Chondrocyte (in vitro differentiated cells): ENCODE results near the gene CA12. TPM values are rescaled to one million over a fixed set of nuclear protein-coding genes. Genes with fewer than 3 reads are reported as not detected.

Experiments
- DNase-seq: peaks from one replicate; pipeline ENCODE4 v3.0.0; 2021; ENCODE audit warnings: mixed read lengths, low spot score
- H3K27ac Mint-ChIP-seq: one replicate; pipeline ENCODE4 v1.8.0; 2021; ENCODE audit warnings: mild to moderate bottlenecking, moderate library complexity, mixed read lengths; ENCODE audit not compliant: unreplicated experiment
- H3K27me3 Mint-ChIP-seq: 2 replicates; pipeline ENCODE4 v1.8.0; 2021; ENCODE audit warnings: low read depth, mixed read lengths
- H3K36me3 Mint-ChIP-seq: 2 replicates; pipeline ENCODE4 v1.8.0; 2021; ENCODE audit warnings: low read depth, mixed read lengths
- H3K4me1 Mint-ChIP-seq: 2 replicates; pipeline ENCODE4 v1.8.0; 2021; ENCODE audit warnings: low read depth, mild to moderate bottlenecking, mixed read lengths
- H3K4me3 Mint-ChIP-seq: one replicate; pipeline ENCODE4 v1.8.0; 2021; ENCODE audit warnings: mild to moderate bottlenecking, moderate library complexity, mixed read lengths; ENCODE audit not compliant: unreplicated experiment
- H3K9me3 Mint-ChIP-seq: 2 replicates; pipeline ENCODE4 v1.8.0; 2021; ENCODE audit warnings: low read depth, mixed read lengths
- CTCF ChIP-seq: fragments of 200-600 bp; sonication (generic); IDR thresholded peaks from 2 replicates; pipeline ENCODE4 v1.5.0; 2021; ENCODE audit warnings: antibody characterized with exemption, mild to moderate bottlenecking, moderate library complexity
- total RNA-seq: library from RNA; stranded (reverse); gene quantifications from 3 replicates; pipeline ENCODE4 v1.2.1, GENCODE V29; 2021

CA12 gene
- total RNA-seq, 1 donor from 2014 or later = 6.9 TPM

- Mint-ChIP-seq H3K4me1 (peaks cover 13% of the 10 kb centered on the region), H3K9me3 (no peaks in the 10 kb centered on the region), H3K27ac (peak overlapping the region; percentile 8), H3K4me3 (no peak overlapping the region), H3K27me3 (no peaks in the 10 kb centered on the region), H3K36me3 (peaks cover 40% of the 10 kb centered on the region)
- DNase-seq = no peak
- no peak for TF ChIP-seq CTCF
Observed at GRCh38 chr15:63301088-63301487, 80.6 kb downstream of the CA12 start.

- peaks cover 38% of the 10 kb centered on the region for H3K36me3 Mint-ChIP-seq
- H3K27ac Mint-ChIP-seq = no peak overlapping the region
- no peak for DNase-seq
- H3K4me3 Mint-ChIP-seq = no peak overlapping the region
- no peaks in the 10 kb centered on the region for H3K27me3 Mint-ChIP-seq
- H3K9me3 Mint-ChIP-seq = no peaks in the 10 kb centered on the region
- no peak for TF ChIP-seq CTCF
- peaks cover 13% of the 10 kb centered on the region for H3K4me1 Mint-ChIP-seq
Observed at GRCh38 chr15:63299943-63300575, 81.6 kb downstream of the CA12 start.

GRCh38 chr15:63296195-63296594 is 85.5 kb downstream of the CA12 start:
- Mint-ChIP-seq H3K27ac (no peak overlapping the region), H3K36me3 (peaks cover 26% of the 10 kb centered on the region), H3K9me3 (peaks cover 2% of the 10 kb centered on the region), H3K4me1 (peaks cover 28% of the 10 kb centered on the region), H3K4me3 (no peak overlapping the region), H3K27me3 (no peaks in the 10 kb centered on the region)
- TF ChIP-seq CTCF = no peak
- DNase-seq = no peak

GRCh38 chr15:63295341-63295740 is 86.3 kb downstream of the CA12 start:
- no peak for DNase-seq
- H3K4me3 Mint-ChIP-seq = no peak overlapping the region
- H3K36me3 Mint-ChIP-seq = peaks cover 24% of the 10 kb centered on the region
- no peak for TF ChIP-seq CTCF
- peaks cover 29% of the 10 kb centered on the region for H3K4me1 Mint-ChIP-seq
- peaks cover 2% of the 10 kb centered on the region for H3K9me3 Mint-ChIP-seq
- H3K27me3 Mint-ChIP-seq = no peaks in the 10 kb centered on the region
- H3K27ac Mint-ChIP-seq = no peak overlapping the region

GRCh38 chr15:63294359-63294758 is 87.3 kb downstream of the CA12 start:
- Mint-ChIP-seq H3K4me3 (no peak overlapping the region), H3K9me3 (peaks cover 2% of the 10 kb centered on the region), H3K4me1 (peaks cover 32% of the 10 kb centered on the region), H3K27me3 (no peaks in the 10 kb centered on the region), H3K27ac (peak overlapping the region; percentile 27), H3K36me3 (peaks cover 19% of the 10 kb centered on the region)
- no peak for DNase-seq
- TF ChIP-seq CTCF = no peak
